Epithelial cell of esophagus (primary cell): ENCODE measurements around the gene MED23.

ENCODE experiments used
- DNase-seq: peaks from one replicate; pipeline ENCODE4 v3.0.0; 2010; ENCODE audit warnings: low read depth
- H3K4me3 ChIP-seq: 2 replicates; pipeline ENCODE4 v1.5.1; 2011; ENCODE audit warnings: mild to moderate bottlenecking, low read length, control low read depth
- CTCF ChIP-seq: IDR thresholded peaks from 2 replicates; pipeline ENCODE4 v1.5.1; 2011; ENCODE audit warnings: low read depth, mild to moderate bottlenecking, low read length, control low read depth, inconsistent platforms; ENCODE audit not compliant: insufficient read depth; ENCODE audit errors: missing control alignments

The MED23 gene

GRCh38 chr6:131657222-131657621 lies 29.2 kb upstream of the MED23 start:
- no peak for DNase-seq
- no peak for TF ChIP-seq CTCF

GRCh38 chr6:131656667-131657066 lies 28.6 kb upstream of the MED23 start:
- no peak overlapping the region for H3K4me3 ChIP-seq
- no peak for DNase-seq
- no peak for TF ChIP-seq CTCF

More at GRCh38 chr6:131657222-131657621, 29.2 kb upstream of the MED23 start:
- no peak overlapping the region for H3K4me3 ChIP-seq

DNA sequence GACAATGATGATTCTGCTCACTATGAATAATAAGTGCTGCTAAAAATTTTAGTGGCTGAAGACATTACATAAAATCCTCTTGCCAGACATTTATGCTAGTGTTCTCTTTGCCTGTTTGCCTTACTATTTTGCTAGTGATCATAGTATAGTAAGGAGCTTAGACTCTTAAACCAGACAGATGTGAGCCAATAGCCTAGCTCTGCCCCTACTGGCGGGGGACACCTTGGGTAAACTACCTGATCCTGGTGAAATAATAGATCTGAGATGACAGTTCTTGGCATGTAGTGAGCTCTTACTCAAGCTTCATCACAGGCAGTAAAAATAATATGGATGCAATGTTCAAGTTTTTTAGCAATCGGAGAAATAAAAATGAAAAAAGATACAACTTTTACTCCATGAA lies 27.9 kb upstream of the MED23 start:
- no peak for DNase-seq
- no peak for TF ChIP-seq CTCF
- no peak overlapping the region for H3K4me3 ChIP-seq

DNA sequence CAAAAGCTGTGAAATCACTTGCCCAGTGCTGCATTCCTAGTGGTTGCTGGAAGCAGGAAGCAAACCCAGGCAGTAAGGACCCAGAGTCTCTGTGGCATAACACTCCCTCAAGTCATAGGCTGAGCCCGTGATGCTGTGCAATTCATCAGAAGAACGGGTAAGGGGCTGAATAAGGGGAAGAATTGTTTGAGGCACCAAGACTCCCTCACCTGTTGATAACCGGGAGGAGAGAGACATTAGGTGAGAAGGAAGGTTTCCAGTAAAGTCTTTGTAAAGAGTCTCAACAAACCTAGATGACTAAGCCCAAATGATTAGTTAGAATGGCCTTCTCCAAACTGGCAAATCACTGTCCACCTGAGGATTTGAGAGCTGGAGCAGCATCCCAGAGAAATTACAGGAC lies 27.3 kb upstream of the MED23 start:
- DNase-seq: no peak
- no peak for TF ChIP-seq CTCF
- H3K4me3 ChIP-seq: no peak overlapping the region

- no peak overlapping the region for H3K4me3 ChIP-seq
- DNase-seq: peak; percentile 56
- no peak for TF ChIP-seq CTCF
Measured at GRCh38 chr6:131654326-131654725, 26.3 kb upstream of the MED23 start.

GRCh38 chr6:131652472-131652871 lies 24.4 kb upstream of the MED23 start:
- no peak for TF ChIP-seq CTCF
- DNase-seq: peak; percentile 79

GRCh38 chr6:131651782-131652181 lies 23.7 kb upstream of the MED23 start:
- no peak for DNase-seq
- no peak overlapping the region for H3K4me3 ChIP-seq
- TF ChIP-seq CTCF: no peak

More at GRCh38 chr6:131652472-131652871, 24.4 kb upstream of the MED23 start:
- H3K4me3 ChIP-seq: no peak overlapping the region
